ENCODE results near the gene UGT1A1. TPM values are rescaled to one million over a fixed set of nuclear protein-coding genes. Genes with fewer than 3 reads are reported as not detected.

UGT1A1 gene
- total and polyA plus RNA-seq, 2 donors (not counting 3 experiments of a cell fraction or from before 2014, with no cell fraction given) = not detected

- BruUV-seq (replicated peaks) = no TSS peak
- dilution Hi-C loops (cut with MboI; ENCODE audit: extremely low pct_ligation_motif_present, low sequenced_read_pairs) (no loop called here), intact Hi-C loops (cut with micrococcal nuclease) (no loop called here)
- DNase-seq (ENCODE audit: low read depth, low spot score) (no peak), FAIRE-seq (no peak)
- POLR2A ChIA-PET = no interaction called here
- CTCF ChIA-PET = interaction anchor here (0.7 kb wide), 1 partner anchor 314 kb away, joined by 3 read pairs; no protein-coding TSS in a partner anchor
- H3K27me3 ChIP-seq (ENCODE audit: control insufficient read depth in 2 of 2, insufficient read depth in 2 of 2, low read length in 2 of 2) = peaks cover 0 to 8% of the 10 kb centered on the region in 2 experiments
- H3K9me1 ChIP-seq (replicated peaks; ENCODE audit: control insufficient read depth, extremely low read depth, insufficient read depth, low read length) = no peaks in the 10 kb centered on the region
- H3K36me3 ChIP-seq (ENCODE audit: control insufficient read depth in 2 of 2, extremely low read depth in 1 of 2, insufficient read depth in 2 of 2, low read length in 2 of 2) = no peaks in the 10 kb centered on the region
- TF ChIP-seq, protein P1, sequence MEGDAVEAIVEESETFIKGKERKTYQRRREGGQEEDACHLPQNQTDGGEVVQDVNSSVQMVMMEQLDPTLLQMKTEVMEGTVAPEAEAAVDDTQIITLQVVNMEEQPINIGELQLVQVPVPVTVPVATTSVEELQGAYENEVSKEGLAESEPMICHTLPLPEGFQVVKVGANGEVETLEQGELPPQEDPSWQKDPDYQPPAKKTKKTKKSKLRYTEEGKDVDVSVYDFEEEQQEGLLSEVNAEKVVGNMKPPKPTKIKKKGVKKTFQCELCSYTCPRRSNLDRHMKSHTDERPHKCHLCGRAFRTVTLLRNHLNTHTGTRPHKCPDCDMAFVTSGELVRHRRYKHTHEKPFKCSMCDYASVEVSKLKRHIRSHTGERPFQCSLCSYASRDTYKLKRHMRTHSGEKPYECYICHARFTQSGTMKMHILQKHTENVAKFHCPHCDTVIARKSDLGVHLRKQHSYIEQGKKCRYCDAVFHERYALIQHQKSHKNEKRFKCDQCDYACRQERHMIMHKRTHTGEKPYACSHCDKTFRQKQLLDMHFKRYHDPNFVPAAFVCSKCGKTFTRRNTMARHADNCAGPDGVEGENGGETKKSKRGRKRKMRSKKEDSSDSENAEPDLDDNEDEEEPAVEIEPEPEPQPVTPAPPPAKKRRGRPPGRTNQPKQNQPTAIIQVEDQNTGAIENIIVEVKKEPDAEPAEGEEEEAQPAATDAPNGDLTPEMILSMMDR (IDR thresholded peaks at IDR 0.05; ENCODE audit: extremely low read depth in 1 of 2, insufficient read depth in 1 of 2, low read depth in 1 of 2, low read length in 2 of 2) = no peak
- TF ChIP-seq POLR2AphosphoS5 (IDR thresholded peaks at IDR 0.05; ENCODE audit: insufficient read depth, low read depth, low read length) (no peak), POLR2A (IDR thresholded peaks at IDR 0.05; ENCODE audit: low read depth, low read length) (no peak), JUN (IDR thresholded peaks at IDR 0.05; ENCODE audit: borderline replicate concordance, insufficient read depth, insufficient read length, low read depth) (no peak), FOS (IDR thresholded peaks at IDR 0.05; ENCODE audit: borderline replicate concordance, insufficient read depth, low read length) (no peak), EZH2 (IDR thresholded peaks at IDR 0.05; ENCODE audit: borderline replicate concordance, low read depth, low read length, severe bottlenecking) (no peak), GATA2 (IDR thresholded peaks at IDR 0.05; ENCODE audit: insufficient read depth, insufficient read length, low read depth, low read length) (no peak)
- H2AFZ ChIP-seq (ENCODE audit: low read depth, low read length) = no peak within 1 kb of the TSS
- H3K4me3 ChIP-seq (replicated peaks in 1 of 3; ENCODE audit: insufficient read depth in 1 of 3, low read depth in 1 of 3, low read length in 3 of 3) = no peak within 1 kb of the TSS
- H3K79me2 ChIP-seq (ENCODE audit: control insufficient read depth, insufficient read depth, low read length) = no peaks in the 10 kb centered on the region
- no peaks in the 10 kb centered on the region for H4K20me1 ChIP-seq (replicated peaks; ENCODE audit: control insufficient read depth, extremely low read depth, insufficient read depth, low read length)
- no peak within 1 kb of the TSS for H3K4me2 ChIP-seq (ENCODE audit: insufficient read depth, low read length)
- H3K4me1 ChIP-seq (ENCODE audit: control insufficient read depth, extremely low read depth, insufficient read depth, low read length) = no peaks in the 10 kb centered on the region
- H3K27ac ChIP-seq (ENCODE audit: insufficient read depth, low read depth, low read length) = no peak within 1 kb of the TSS
- no peak within 1 kb of the TSS for H3K9ac ChIP-seq (replicated peaks; ENCODE audit: extremely low read depth, insufficient read depth, low read length)
- no peaks in the 10 kb centered on the region for H3K9me3 ChIP-seq (replicated peaks; ENCODE audit: control insufficient read depth, insufficient read depth, low read length)
Observed at GRCh38 chr2:233718552-233718951, 41.5 kb upstream of the UGT1A1 start, which contains the start of gene UGT1A4. UGT1A4 (plus strand) TSS chr2:233718736; CDS start chr2:233718821, 85 bp downstream.

Measured in endothelial cell of umbilical vein (primary cell).